GM19455 (cell line): ENCODE measurements around the gene SNRPN.
"Not testable (repeated sequence)": the region's sequence is repeated elsewhere in the genome, so short reads cannot be mapped to it uniquely, and the experiment has no call there.

ENCODE experiments used
- ATAC-seq: cut with Tn5 transposase; IDR thresholded peaks from one replicate; pipeline ENCODE4 v1.9.1; 2021; ENCODE audit not compliant: unreplicated experiment

The SNRPN gene

GRCh38 chr15:24966364-24967103 lies 11.7 kb downstream of the SNRPN start:
- no peak for ATAC-seq

- ATAC-seq, result no peak
Measured at GRCh38 chr15:24971052-24971451, 16.3 kb downstream of the SNRPN start.

GRCh38 chr15:24971772-24972171 lies 17.0 kb downstream of the SNRPN start:
- ATAC-seq, result no peak

GRCh38 chr15:24972707-24973106 lies 17.9 kb downstream of the SNRPN start:
- ATAC-seq, result not testable (repeated sequence)

GRCh38 chr15:24976932-24977331 lies 22.1 kb downstream of the SNRPN start:
- ATAC-seq, result no peak

DNA sequence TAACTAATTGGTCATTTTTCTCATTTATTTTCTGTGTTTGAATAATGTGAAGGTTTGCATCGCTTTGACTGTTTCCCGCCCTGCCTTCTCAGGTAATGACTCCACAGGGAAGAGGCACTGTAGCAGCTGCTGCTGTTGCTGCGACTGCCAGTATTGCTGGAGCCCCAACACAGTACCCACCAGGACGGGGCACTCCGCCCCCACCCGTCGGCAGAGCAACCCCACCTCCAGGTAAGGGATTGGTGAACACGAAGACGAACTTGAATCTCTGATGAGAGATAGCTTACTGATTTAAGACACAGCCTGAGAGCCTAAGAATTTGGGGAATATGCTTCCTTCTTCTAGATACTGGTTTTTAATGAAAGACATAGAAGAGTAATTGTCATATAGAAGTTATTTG lies 22.9 kb downstream of the SNRPN start:
- no peak for ATAC-seq

DNA sequence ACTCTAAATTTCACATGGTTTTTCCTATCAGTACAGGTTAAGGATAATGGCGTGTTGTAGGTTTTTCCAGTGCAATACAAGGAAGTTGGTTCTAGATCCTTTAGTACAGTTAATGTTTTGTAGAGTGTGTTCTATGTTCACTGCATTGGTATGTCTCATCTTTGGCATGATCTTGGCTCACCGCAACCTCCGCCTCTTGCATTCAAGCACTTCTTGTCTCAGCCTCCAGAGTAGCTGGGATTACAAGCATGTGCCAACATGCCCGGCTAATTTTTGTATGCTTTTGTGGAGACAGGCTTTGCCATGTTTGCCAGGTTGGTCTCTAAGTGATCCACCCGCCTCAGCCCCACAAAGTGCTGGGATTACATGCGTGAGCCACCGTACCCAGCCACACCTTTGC lies 30.4 kb downstream of the SNRPN start:
- ATAC-seq, result no peak

GRCh38 chr15:24986653-24987052 lies 31.9 kb downstream of the SNRPN start:
- no peak for ATAC-seq

DNA sequence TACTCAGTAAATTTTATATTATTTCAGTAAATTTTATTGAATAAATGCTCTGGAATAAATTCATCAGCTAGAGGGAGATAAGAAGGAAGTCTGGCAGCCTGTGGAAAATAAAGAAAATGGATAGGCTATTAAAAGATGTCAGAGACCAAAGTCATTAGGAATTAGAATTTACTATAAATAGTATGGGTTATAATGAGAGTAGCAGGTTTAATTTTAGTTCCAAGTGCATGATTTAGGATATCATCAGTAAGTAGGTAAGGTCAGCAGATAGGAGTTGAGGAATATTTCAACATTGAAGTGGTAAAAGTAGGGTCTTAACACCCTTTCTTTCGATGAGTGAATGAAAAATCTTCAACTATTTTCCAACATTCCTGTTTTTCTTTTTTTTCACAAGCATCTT lies 64.6 kb downstream of the SNRPN start:
- no peak for ATAC-seq

DNA sequence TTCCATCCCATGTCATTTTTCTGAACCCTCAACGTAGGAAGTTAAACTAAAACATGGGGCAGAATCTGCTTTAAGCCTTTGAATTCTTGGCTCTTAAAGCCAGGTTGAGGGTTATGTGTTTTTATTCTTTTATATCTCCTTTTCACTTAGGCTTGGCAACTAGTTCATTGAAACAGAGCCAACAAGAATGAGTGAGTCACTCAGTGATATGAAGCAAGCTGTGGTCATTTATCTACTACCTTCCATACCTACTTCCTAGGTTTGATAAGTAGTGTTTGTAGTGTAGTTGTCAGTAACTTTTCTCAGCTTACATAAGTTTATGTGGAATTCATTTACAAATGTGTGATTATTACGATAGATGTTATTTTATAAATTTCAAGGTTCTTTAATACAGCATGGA lies 67.4 kb downstream of the SNRPN start:
- ATAC-seq, result no peak
